GM13977 (cell line): ENCODE measurements around the gene LASP1NB.
"Not testable (repeated sequence)": the region's sequence is repeated elsewhere in the genome, so short reads cannot be mapped to it uniquely, and the experiment has no call there.

Experiments
- DNase-seq: peaks from one replicate; pipeline ENCODE4 v3.0.0; 2012; ENCODE audit warnings: low spot score
- CTCF ChIP-seq: IDR thresholded peaks from 2 replicates; pipeline ENCODE4 v1.5.1; 2012; ENCODE audit warnings: mild to moderate bottlenecking, control low read depth; ENCODE audit not compliant: insufficient read depth; ENCODE audit errors: extremely low read depth, missing control alignments
- in situ Hi-C: fragments of 300-500 bp; cut with MboI; formaldehyde crosslinking; loops from one replicate; pipeline ENCODE4 v1.12.0; 2022; ENCODE audit warnings: low sequenced_read_pairs, low pct_unique_long_range_greater_than_20kb, mixed read lengths, inconsistent platforms; ENCODE audit not compliant: unreplicated experiment

The LASP1NB gene

GRCh38 chr17:38940404-38940803 is 15.0 kb downstream of the LASP1NB start:
- DNase-seq, result no peak
- TF ChIP-seq CTCF, result no peak
- in situ Hi-C loops, result no loop called here

GRCh38 chr17:38942696-38943334 is 17.4 kb downstream of the LASP1NB start:
- peak; percentile 48 for DNase-seq
- TF ChIP-seq CTCF, result no peak
- in situ Hi-C loops, result no loop called here

GRCh38 chr17:38943607-38944006 is 18.2 kb downstream of the LASP1NB start:
- in situ Hi-C loops, result no loop called here
- DNase-seq, result peak; percentile 39
- TF ChIP-seq CTCF, result no peak

- no peak for TF ChIP-seq CTCF
- in situ Hi-C loops, result no loop called here
- DNase-seq, result no peak
Observed at GRCh38 chr17:38947189-38947588, 21.8 kb downstream of the LASP1NB start.

GRCh38 chr17:38953800-38954199 is 28.4 kb downstream of the LASP1NB start:
- DNase-seq, in situ Hi-C loops: not testable (repeated sequence)

- in situ Hi-C loops, result no loop called here
- TF ChIP-seq CTCF, result no peak
- DNase-seq, result no peak
Observed at GRCh38 chr17:38958326-38958725, 32.9 kb downstream of the LASP1NB start.

GRCh38 chr17:38958756-38959155 is 33.3 kb downstream of the LASP1NB start:
- DNase-seq, result no peak

More at GRCh38 chr17:38958756-38959155, 33.3 kb downstream of the LASP1NB start:
- in situ Hi-C loops, result no loop called here
- TF ChIP-seq CTCF, result no peak
